Peyer's patch (tissue), 4 donors: ENCODE data around the gene CRACR2A.

Experiments
- POLR2A ChIP-seq, 2 donors: fragments of 450-650 bp; IDR thresholded peaks; one replicate each; pipeline ENCODE4 v1.5.1; 2017; ENCODE audit warnings: antibody characterized with exemption in 2 of 2, mild to moderate bottlenecking in 2 of 2, moderate library complexity in 2 of 2
- TF ChIP-seq, protein P1 (sequence below), 6 experiments: fragments of 450-650 bp in 4 of 6; fragments of 200-600 bp in 2 of 6; sonication (generic) in 1 of 6; IDR thresholded peaks; one replicate each; pipeline ENCODE4 v1.5.1; 2017 to 2019; ENCODE audit warnings: antibody characterized with exemption in 6 of 6, mild to moderate bottlenecking in 3 of 6, moderate library complexity in 1 of 6

DNA sequence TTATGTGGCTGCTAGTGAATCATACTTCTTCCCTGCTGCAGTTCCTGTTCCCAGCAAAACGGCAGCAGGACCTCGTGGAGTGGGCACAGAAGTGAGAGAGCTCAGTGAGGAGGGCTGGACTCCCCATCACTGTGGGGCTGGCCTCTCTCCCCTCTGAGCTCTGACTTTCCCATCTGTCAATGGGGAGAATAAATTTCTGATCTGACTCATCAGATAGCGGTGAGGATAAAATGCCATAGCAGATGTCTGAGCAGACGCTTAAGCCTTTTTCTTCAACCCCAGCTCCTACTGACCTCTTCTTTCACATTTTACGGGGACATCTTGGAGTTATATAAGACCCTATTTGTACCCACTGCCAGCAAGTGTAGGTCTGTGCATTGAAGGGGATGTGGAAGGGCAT, 116.6 kb downstream of the CRACR2A start:
- TF ChIP-seq, protein P1, sequence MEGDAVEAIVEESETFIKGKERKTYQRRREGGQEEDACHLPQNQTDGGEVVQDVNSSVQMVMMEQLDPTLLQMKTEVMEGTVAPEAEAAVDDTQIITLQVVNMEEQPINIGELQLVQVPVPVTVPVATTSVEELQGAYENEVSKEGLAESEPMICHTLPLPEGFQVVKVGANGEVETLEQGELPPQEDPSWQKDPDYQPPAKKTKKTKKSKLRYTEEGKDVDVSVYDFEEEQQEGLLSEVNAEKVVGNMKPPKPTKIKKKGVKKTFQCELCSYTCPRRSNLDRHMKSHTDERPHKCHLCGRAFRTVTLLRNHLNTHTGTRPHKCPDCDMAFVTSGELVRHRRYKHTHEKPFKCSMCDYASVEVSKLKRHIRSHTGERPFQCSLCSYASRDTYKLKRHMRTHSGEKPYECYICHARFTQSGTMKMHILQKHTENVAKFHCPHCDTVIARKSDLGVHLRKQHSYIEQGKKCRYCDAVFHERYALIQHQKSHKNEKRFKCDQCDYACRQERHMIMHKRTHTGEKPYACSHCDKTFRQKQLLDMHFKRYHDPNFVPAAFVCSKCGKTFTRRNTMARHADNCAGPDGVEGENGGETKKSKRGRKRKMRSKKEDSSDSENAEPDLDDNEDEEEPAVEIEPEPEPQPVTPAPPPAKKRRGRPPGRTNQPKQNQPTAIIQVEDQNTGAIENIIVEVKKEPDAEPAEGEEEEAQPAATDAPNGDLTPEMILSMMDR (IDR thresholded peaks at IDR 0.05): no peak
- no peak for TF ChIP-seq POLR2A (IDR thresholded peaks at IDR 0.05)
